ENCODE measurements around the gene MEG3. TPM values are rescaled to one million over a fixed set of nuclear protein-coding genes. Genes with fewer than 3 reads are reported as not detected.

MEG3 gene
- total RNA-seq, 1 experiment from 2014 or later = 338 TPM

DNA sequence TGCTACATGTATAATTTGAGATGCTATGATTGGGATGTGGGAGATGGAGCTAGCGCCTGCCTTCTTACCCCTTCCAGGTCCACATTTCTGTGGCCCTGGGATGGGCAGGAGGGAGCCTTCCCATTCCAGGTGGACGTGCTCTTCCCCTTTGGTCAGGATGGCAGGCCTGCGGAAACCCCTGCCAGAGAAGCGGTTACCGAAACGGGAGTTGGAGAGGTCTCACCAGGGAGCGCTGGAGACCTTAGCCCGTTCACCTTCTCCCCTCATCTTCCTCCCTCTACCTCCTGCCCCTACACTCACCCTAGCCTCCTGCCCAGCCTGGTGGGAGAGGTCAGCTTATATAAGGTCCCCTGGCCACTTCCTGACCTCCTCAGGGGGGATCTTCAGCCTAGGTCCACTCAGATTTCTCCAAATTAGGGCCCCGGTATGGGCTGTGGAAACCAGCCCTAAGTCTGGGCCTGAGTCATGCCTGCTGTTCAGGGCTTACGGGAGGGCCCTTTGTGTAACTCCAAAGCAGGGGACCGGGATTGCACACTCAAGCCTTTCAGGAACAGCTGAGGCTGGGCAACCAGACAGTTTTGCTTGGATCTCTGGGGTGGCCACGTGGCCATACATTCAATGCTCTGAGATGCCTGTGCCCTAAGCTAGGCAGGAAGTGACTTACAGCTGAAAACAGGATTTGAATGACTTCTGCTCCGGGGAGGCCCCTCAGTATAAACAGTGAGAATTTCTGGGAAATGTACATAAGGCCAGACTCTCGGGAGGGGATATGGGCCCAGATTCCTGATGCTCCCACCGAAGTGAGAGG lies 10.2 kb upstream of the MEG3 start:
- no peaks in the 10 kb centered on the region; the same call in 1 of the 2 replicates for H3K27me3 Mint-ChIP-seq (ENCODE audit: low read depth)
- DNase-seq (ENCODE audit: low spot score) (no peak), ATAC-seq (no peak)
- H3K4me3 Mint-ChIP-seq = no peak overlapping the region
- peaks cover 48% of the 10 kb centered on the region for H3K4me1 Mint-ChIP-seq
- TF ChIP-seq SMAD3 (CRISPR knock-in tag; IDR thresholded peaks at IDR 0.05; ENCODE audit: borderline replicate concordance) (no peak), GABPB1 (CRISPR knock-in tag; IDR thresholded peaks at IDR 0.05) (peak; percentile 77)
- H3K27ac Mint-ChIP-seq = 0 out of 2 replicates have a peak overlapping the region, but pooled peaks have one; percentile 26
- H3K36me3 Mint-ChIP-seq = peaks cover 11% of the 10 kb centered on the region
- H3K9me3 Mint-ChIP-seq = 0 out of 2 replicates have a peak, but pooled peaks cover 9% of the 10 kb centered on the region
- CTCF ChIA-PET = interaction anchor here (0.6 to 2.4 kb wide), 4 partner anchors 9 to 106 kb away, joined by 3 to 11 read pairs (median 5); no protein-coding TSS in a partner anchor
- POLR2A ChIA-PET = no interaction called here

DNA sequence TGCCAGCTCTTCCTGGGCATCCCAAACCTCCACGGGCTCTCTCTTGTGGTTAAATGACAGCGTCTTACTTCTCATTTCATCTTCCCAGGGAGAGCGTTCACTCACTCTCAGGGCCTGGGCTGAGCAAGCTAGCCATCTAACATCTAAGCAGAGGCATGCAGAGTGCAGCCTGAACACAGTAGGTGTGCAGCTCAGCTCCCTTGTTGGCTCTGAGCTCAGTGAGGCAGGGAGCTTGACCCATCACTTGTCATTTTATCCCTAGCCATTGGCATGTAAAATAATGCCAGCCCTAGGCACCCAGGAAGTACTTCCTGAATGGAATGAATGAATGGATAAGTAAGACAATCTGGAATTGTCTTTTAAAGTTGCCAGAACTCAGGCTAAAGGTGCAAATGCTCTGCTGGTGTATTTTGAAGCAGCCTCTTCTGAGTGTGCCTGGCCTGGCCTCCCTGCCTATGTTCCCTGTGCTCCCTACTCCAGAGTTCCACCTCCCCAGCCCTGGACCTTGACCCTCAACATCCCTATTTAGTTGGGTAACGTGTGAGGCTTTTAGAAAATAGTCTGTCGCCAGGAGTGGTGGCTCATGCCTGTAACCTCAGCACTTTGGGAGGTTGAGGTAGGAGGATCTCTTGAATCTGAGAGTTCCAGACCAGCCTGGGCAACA lies 9.5 kb upstream of the MEG3 start:
- no peaks in the 10 kb centered on the region; the same call in 1 of the 2 replicates for H3K27me3 Mint-ChIP-seq (ENCODE audit: low read depth)
- ChIA-PET CTCF (interaction anchor here (1.5 to 2.4 kb wide), 3 partner anchors 8 to 107 kb away, joined by 3 to 11 read pairs (median 7); no protein-coding TSS in a partner anchor), POLR2A (no interaction called here)
- H3K27ac Mint-ChIP-seq = no peak overlapping the region
- ATAC-seq = peak; percentile 48
- H3K4me3 Mint-ChIP-seq = no peak overlapping the region
- TF ChIP-seq, protein P1, sequence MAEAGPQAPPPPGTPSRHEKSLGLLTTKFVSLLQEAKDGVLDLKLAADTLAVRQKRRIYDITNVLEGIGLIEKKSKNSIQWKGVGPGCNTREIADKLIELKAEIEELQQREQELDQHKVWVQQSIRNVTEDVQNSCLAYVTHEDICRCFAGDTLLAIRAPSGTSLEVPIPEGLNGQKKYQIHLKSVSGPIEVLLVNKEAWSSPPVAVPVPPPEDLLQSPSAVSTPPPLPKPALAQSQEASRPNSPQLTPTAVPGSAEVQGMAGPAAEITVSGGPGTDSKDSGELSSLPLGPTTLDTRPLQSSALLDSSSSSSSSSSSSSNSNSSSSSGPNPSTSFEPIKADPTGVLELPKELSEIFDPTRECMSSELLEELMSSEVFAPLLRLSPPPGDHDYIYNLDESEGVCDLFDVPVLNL (CRISPR knock-in tag; IDR thresholded peaks at IDR 0.05; ENCODE audit: borderline replicate concordance, low read depth) = no peak
- TF ChIP-seq, protein P2, sequence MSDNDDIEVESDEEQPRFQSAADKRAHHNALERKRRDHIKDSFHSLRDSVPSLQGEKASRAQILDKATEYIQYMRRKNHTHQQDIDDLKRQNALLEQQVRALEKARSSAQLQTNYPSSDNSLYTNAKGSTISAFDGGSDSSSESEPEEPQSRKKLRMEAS (CRISPR knock-in tag; IDR thresholded peaks at IDR 0.05) = no peak
- TF ChIP-seq HMGA2 (CRISPR knock-in tag; IDR thresholded peaks at IDR 0.05) (no peak), FOXP1 (CRISPR knock-in tag; IDR thresholded peaks at IDR 0.05; ENCODE audit: borderline replicate concordance) (no peak), NR3C1 (CRISPR knock-in tag; conservative IDR thresholded peaks at IDR 0.05; ENCODE audit: low read depth) (no peak), ZNF317 (CRISPR knock-in tag; IDR thresholded peaks at IDR 0.05; ENCODE audit: borderline replicate concordance, low read depth) (no peak)
- TF ChIP-seq, protein P3, sequence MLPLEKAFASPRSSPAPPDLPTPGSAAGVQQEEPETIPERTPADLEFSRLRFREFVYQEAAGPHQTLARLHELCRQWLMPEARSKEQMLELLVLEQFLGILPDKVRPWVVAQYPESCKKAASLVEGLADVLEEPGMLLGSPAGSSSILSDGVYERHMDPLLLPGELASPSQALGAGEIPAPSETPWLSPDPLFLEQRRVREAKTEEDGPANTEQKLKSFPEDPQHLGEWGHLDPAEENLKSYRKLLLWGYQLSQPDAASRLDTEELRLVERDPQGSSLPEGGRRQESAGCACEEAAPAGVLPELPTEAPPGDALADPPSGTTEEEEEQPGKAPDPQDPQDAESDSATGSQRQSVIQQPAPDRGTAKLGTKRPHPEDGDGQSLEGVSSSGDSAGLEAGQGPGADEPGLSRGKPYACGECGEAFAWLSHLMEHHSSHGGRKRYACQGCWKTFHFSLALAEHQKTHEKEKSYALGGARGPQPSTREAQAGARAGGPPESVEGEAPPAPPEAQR (CRISPR knock-in tag; IDR thresholded peaks at IDR 0.05) = no peak
- DNase-seq (ENCODE audit: low spot score) = no peak
- 0 out of 2 replicates have a peak, but pooled peaks cover 3% of the 10 kb centered on the region for H3K9me3 Mint-ChIP-seq
- peaks cover 47% of the 10 kb centered on the region for H3K4me1 Mint-ChIP-seq
- H3K36me3 Mint-ChIP-seq = peaks cover 4% of the 10 kb centered on the region

DNA sequence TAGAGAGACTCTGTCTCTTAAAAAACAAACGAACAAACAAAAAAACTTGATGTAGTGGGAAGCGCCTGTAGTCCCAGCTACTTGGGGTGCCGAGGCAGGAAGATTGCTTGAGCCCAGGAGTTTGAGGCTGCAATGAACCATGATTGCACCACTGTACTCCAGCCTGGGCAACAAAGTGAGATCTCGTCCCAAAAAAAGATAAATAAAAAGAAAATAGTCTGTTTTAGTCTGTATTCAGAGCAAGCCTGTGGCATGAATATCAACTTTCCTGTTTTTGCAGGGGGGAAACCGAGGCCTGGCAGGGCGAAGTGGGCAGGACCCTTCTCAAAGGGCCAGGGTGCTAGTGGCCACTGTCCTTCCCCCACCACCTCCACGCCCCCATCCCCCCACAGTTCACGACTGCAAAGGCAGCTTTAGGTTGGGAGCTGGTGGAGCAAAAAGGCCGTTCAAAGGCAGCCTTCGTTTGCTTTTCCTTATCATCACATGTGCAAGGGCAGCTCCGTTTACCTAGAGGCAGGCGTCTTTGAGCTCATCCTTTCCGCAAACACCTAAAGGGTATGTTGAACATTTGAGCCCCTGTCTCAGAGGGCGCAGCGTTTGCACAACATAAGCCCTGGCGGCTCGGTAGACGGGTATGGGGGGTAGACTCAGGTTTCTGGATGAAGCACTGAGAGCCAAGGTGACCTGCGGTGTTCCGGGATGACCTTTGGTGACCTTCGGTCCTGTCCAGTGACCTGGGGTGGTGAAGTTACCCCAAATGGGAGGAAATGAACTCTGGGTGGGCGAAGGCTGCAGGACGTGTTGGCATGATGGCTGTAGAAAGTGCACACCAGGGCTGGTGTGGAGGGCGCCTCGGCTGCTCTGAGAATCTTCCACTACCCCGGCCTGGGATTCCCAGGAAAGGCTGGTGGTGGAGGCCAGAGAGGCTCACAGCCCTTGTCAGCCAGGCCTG lies 8.7 kb upstream of the MEG3 start:
- Mint-ChIP-seq H3K4me1 (peaks cover 40% of the 10 kb centered on the region), H3K36me3 (no peaks in the 10 kb centered on the region; the same call in 1 of the 2 replicates), H3K27ac (no peak overlapping the region), H3K27me3 (ENCODE audit: low read depth) (no peaks in the 10 kb centered on the region; the same call in 1 of the 2 replicates), H3K4me3 (no peak overlapping the region), H3K9me3 (no peaks in the 10 kb centered on the region)
- POLR2A ChIA-PET = interaction anchor here (0.6 kb wide), 1 partner anchor 16 kb away, joined by 3 read pairs; no protein-coding TSS in a partner anchor
- no peak for TF ChIP-seq CREM (CRISPR knock-in tag; IDR thresholded peaks at IDR 0.05)
- no peak for TF ChIP-seq TEAD4 (CRISPR knock-in tag; IDR thresholded peaks at IDR 0.05)
- peak; percentile 87 for TF ChIP-seq GABPB1 (CRISPR knock-in tag; IDR thresholded peaks at IDR 0.05)
- TF ChIP-seq ZNF423 (CRISPR knock-in tag; IDR thresholded peaks at IDR 0.05) = no peak
- DNase-seq (ENCODE audit: low spot score) (no peak), ATAC-seq (no peak)
- CTCF ChIA-PET = interaction anchor here (0.9 to 2.2 kb wide), 3 partner anchors 10 to 108 kb away, joined by 3 to 11 read pairs (median 5); no protein-coding TSS in a partner anchor
